Measurements from ENCODE around the gene BCOR. TPM values are rescaled to one million over a fixed set of nuclear protein-coding genes. Genes with fewer than 3 reads are reported as not detected.

Gene BCOR
- total and polyA plus RNA-seq, 9 of the 15 experiments (the other 6 are each of a cell fraction or from before 2014, with no cell fraction given) = 27.5 to 113 (median 37.6) TPM

DNA sequence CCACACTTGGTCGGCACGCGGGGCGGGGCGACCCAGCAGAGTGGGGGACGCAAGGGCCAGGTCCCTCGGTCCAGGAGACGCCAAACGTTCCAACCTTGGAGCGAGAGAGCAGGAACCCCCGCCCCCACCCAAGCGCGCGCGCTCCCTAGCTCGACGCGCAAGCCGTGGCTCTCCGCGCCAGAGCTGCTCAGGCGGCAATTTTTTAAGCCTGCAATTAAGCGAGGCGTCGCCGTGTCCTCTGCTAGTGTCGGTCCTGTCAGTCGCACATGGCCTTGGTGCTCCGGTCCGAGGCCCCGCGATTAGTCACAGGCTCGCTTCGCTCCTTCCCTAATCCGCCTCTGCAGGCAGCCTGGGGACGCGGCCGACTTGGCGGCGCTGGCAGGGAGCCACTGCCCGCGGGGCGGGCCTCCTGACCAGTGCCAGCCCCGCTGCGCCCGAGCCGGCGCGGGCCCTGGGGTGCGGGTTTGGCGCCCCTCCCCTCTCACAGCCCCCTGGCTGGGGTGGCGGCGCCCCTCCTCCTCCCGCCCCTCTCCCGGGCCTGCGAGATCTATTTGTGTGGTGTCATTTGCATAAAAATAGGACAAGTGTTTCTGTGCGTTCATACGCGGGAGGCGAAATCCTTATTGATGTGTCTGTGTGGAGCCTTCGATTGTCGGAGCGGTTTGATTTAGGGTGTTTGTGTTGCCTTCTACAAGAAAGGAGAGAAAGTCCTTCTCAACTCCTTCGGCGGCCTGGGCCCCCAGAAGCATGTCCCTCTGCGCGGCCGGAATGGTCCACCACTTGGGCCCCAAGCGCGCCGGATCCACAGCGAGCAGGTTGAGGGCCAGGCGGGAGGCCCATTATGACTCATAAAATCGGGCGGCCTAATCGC is 9.8 kb upstream of the BCOR start (continued):
- TF ChIP-seq KLF13 (tag; IDR thresholded peaks at IDR 0.05; ENCODE audit: borderline replicate concordance, low read depth) = peak; percentile 9; the same call in 1 of the 2 replicates
- no peak for TF ChIP-seq ZFP30 (CRISPR knock-in tag; IDR thresholded peaks at IDR 0.05; ENCODE audit: borderline replicate concordance)
- TF ChIP-seq FOXA3 (CRISPR knock-in tag; conservative IDR thresholded peaks at IDR 0.05 in 1 of 2, IDR thresholded peaks at IDR 0.05 in 1 of 2) = peak in 1 of 2 experiments; percentile 48; a peak in 1 of 4 replicates
- TF ChIP-seq CXXC5 (CRISPR knock-in tag; IDR thresholded peaks at IDR 0.05) = peak; percentile 82
- TF ChIP-seq, protein P1, sequence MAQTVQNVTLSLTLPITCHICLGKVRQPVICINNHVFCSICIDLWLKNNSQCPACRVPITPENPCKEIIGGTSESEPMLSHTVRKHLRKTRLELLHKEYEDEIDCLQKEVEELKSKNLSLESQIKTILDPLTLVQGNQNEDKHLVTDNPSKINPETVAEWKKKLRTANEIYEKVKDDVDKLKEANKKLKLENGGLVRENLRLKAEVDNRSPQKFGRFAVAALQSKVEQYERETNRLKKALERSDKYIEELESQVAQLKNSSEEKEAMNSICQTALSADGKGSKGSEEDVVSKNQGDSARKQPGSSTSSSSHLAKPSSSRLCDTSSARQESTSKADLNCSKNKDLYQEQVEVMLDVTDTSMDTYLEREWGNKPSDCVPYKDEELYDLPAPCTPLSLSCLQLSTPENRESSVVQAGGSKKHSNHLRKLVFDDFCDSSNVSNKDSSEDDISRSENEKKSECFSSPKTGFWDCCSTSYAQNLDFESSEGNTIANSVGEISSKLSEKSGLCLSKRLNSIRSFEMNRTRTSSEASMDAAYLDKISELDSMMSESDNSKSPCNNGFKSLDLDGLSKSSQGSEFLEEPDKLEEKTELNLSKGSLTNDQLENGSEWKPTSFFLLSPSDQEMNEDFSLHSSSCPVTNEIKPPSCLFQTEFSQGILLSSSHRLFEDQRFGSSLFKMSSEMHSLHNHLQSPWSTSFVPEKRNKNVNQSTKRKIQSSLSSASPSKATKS (CRISPR knock-in tag; IDR thresholded peaks at IDR 0.05) = no peak
- TF ChIP-seq, protein P2, sequence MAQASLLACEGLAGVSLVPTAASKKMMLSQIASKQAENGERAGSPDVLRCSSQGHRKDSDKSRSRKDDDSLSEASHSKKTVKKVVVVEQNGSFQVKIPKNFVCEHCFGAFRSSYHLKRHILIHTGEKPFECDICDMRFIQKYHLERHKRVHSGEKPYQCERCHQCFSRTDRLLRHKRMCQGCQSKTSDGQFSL (CRISPR knock-in tag; IDR thresholded peaks at IDR 0.05) = no peak
- TF ChIP-seq, protein P2 (tag; IDR thresholded peaks at IDR 0.05) = no peak
- no peak for TF ChIP-seq ZBED1 (IDR thresholded peaks at IDR 0.05)
- TF ChIP-seq, protein P3, sequence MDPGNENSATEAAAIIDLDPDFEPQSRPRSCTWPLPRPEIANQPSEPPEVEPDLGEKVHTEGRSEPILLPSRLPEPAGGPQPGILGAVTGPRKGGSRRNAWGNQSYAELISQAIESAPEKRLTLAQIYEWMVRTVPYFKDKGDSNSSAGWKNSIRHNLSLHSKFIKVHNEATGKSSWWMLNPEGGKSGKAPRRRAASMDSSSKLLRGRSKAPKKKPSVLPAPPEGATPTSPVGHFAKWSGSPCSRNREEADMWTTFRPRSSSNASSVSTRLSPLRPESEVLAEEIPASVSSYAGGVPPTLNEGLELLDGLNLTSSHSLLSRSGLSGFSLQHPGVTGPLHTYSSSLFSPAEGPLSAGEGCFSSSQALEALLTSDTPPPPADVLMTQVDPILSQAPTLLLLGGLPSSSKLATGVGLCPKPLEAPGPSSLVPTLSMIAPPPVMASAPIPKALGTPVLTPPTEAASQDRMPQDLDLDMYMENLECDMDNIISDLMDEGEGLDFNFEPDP (CRISPR knock-in tag; IDR thresholded peaks at IDR 0.05) = no peak
- no peak for TF ChIP-seq KLF10 (CRISPR knock-in tag; IDR thresholded peaks at IDR 0.05)
- no peak for TF ChIP-seq SAFB2 (IDR thresholded peaks at IDR 0.05; ENCODE audit: borderline replicate concordance, low read depth, low read length, severe bottlenecking)
- TF ChIP-seq, protein P4, sequence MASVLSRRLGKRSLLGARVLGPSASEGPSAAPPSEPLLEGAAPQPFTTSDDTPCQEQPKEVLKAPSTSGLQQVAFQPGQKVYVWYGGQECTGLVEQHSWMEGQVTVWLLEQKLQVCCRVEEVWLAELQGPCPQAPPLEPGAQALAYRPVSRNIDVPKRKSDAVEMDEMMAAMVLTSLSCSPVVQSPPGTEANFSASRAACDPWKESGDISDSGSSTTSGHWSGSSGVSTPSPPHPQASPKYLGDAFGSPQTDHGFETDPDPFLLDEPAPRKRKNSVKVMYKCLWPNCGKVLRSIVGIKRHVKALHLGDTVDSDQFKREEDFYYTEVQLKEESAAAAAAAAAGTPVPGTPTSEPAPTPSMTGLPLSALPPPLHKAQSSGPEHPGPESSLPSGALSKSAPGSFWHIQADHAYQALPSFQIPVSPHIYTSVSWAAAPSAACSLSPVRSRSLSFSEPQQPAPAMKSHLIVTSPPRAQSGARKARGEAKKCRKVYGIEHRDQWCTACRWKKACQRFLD (CRISPR knock-in tag; IDR thresholded peaks at IDR 0.05) = peak; percentile 72; the same call in 1 of the 2 replicates
- TF ChIP-seq ETV6 (IDR thresholded peaks at IDR 0.05; ENCODE audit: borderline replicate concordance in 1 of 2, low read depth in 2 of 2, low read length in 1 of 2) = no peak
- TF ChIP-seq ETV6 (CRISPR knock-in tag; IDR thresholded peaks at IDR 0.05; ENCODE audit: borderline replicate concordance) = peak; percentile 68; the same call in 1 of the 2 replicates
